ENCODE data around the gene EFS.

GRCh38 chr14:23413681-23414080, 48.7 kb upstream of the EFS start:
- TF ChIP-seq CTCF (optimal IDR thresholded peaks at IDR 0.05 in 1 of 3, IDR thresholded peaks at IDR 0.05 in 1 of 3, conservative IDR thresholded peaks at IDR 0.05 in 1 of 3; ENCODE audit: extremely low read depth in 1 of 3, insufficient read depth in 2 of 3, low read length in 3 of 3) (no peak), EZH2 (IDR thresholded peaks at IDR 0.05; ENCODE audit: low read length) (no peak)
